Endodermal cell (in vitro differentiated cells): Measurements from ENCODE around the gene ATXN7L1. TPM values are rescaled to one million over a fixed set of nuclear protein-coding genes. Genes with fewer than 3 reads are reported as not detected.

Source experiments
- DNase-seq: peaks from one replicate; pipeline ENCODE4 v3.0.0-alpha.2; 2017
- H3K27ac ChIP-seq: 2 replicates; pipeline ENCODE4 v1.5.1; 2013; ENCODE audit warnings: mild to moderate bottlenecking, low read depth, low read length, moderate library complexity
- H3K27me3 ChIP-seq: 2 replicates; pipeline ENCODE4 v1.6.1; 2013; ENCODE audit warnings: mild to moderate bottlenecking, low read length, moderate library complexity; ENCODE audit not compliant: insufficient read depth, control insufficient read depth, poor library complexity, severe bottlenecking
- H3K36me3 ChIP-seq: 2 replicates; pipeline ENCODE4 v1.7.0; 2013; ENCODE audit warnings: mild to moderate bottlenecking, low read length, moderate library complexity; ENCODE audit not compliant: control insufficient read depth, insufficient read depth
- H3K4me1 ChIP-seq: one replicate; pipeline ENCODE4 v1.7.0; 2013; ENCODE audit warnings: low read length; ENCODE audit not compliant: control insufficient read depth, insufficient read depth
- H3K4me3 ChIP-seq: 2 replicates; pipeline ENCODE4 v1.5.1; 2013; ENCODE audit warnings: mild to moderate bottlenecking, low read length, moderate library complexity
- H3K9ac ChIP-seq: 2 replicates; pipeline ENCODE4 v1.6.1; 2013; ENCODE audit warnings: mild to moderate bottlenecking, low read length, moderate library complexity; ENCODE audit not compliant: poor library complexity, severe bottlenecking; ENCODE audit errors: extremely low read depth
- H3K9me3 ChIP-seq: 2 replicates; pipeline ENCODE4 v1.6.1; 2013; ENCODE audit warnings: mild to moderate bottlenecking, low read length, moderate library complexity; ENCODE audit not compliant: control insufficient read depth
- H3K27ac Mint-ChIP-seq: 2 replicates; pipeline ENCODE4 v1.8.0; 2020; ENCODE audit warnings: mixed read lengths
- H3K27me3 Mint-ChIP-seq: 2 replicates; pipeline ENCODE4 v1.8.0; 2021; ENCODE audit warnings: mild to moderate bottlenecking, mixed read lengths; ENCODE audit not compliant: insufficient read depth
- H3K36me3 Mint-ChIP-seq: 2 replicates; pipeline ENCODE4 v1.8.0; 2020; ENCODE audit warnings: low read depth, mixed read lengths
- H3K4me1 Mint-ChIP-seq: 2 replicates; pipeline ENCODE4 v1.8.0; 2020; ENCODE audit warnings: mixed read lengths
- H3K4me3 Mint-ChIP-seq: 2 replicates; pipeline ENCODE4 v1.8.0; 2020; ENCODE audit warnings: mild to moderate bottlenecking, moderate library complexity, mixed read lengths
- H3K9me3 Mint-ChIP-seq: 2 replicates; pipeline ENCODE4 v1.8.0; 2020; ENCODE audit warnings: mild to moderate bottlenecking, mixed read lengths
- CTCF ChIP-seq: fragments of 200-600 bp; sonication (generic); conservative IDR thresholded peaks from 2 replicates; pipeline ENCODE4 v1.5.0; 2021; ENCODE audit warnings: antibody characterized with exemption, mild to moderate bottlenecking
- WGBS, 2 experiments: methylation state at CpG; one replicate each; pipeline versions ENCODE4 v1.1.5 to v1.1.7; 2013; ENCODE audit warnings: missing lambda C conversion rate in 2 of 2, mixed read lengths in 1 of 2; ENCODE audit not compliant: insufficient coverage in 1 of 2, insufficient read length in 1 of 2; 5-methylcytosine and 5-hydroxymethylcytosine counted together
- total RNA-seq, 2 donors: library from RNA; stranded (reverse); fragmentation: NEBNext Ultra II Directional in 1 of 2; extraction: Animal tissue kit (Norgen Biotek cat#: 25700) in 1 of 2; gene quantifications; 2 replicates in 1 of 2; 3 replicates in 1 of 2; pipeline ENCODE4 v1.2.1, GENCODE V29; 2021

The ATXN7L1 gene
- total RNA-seq, 2 donors from 2014 or later = 16.9 to 30.4 TPM

GRCh38 chr7:105881439-105881838 is 5.0 kb upstream of the ATXN7L1 start:
- Histone ChIP-seq H3K4me1 (peaks cover 7% of the 10 kb centered on the region), H3K9me3 (no peaks in the 10 kb centered on the region), H3K4me3 (no peak overlapping the region), H3K36me3 (no peaks in the 10 kb centered on the region), H3K27ac (no peak overlapping the region), H3K9ac (no peak overlapping the region), H3K27me3 (no peaks in the 10 kb centered on the region)
- no peaks in the 10 kb centered on the region for H3K27me3 Mint-ChIP-seq
- peaks cover 5% of the 10 kb centered on the region for H3K9me3 Mint-ChIP-seq
- H3K27ac Mint-ChIP-seq = no peak overlapping the region
- H3K4me1 Mint-ChIP-seq = peaks cover 34% of the 10 kb centered on the region
- WGBS, 2 experiments = 98 to 100% methylated on average over 1 of the region's 1 CpG
- no peak overlapping the region for H3K4me3 Mint-ChIP-seq
- peaks cover 16% of the 10 kb centered on the region for H3K36me3 Mint-ChIP-seq
- no peak for TF ChIP-seq CTCF
- no peak for DNase-seq

- Histone ChIP-seq H3K27me3 (no peaks in the 10 kb centered on the region), H3K27ac (no peak overlapping the region), H3K4me3 (no peak overlapping the region), H3K4me1 (peaks cover 7% of the 10 kb centered on the region), H3K36me3 (no peaks in the 10 kb centered on the region), H3K9ac (no peak overlapping the region), H3K9me3 (no peaks in the 10 kb centered on the region)
- Mint-ChIP-seq H3K27me3 (no peaks in the 10 kb centered on the region), H3K27ac (no peak overlapping the region), H3K9me3 (peaks cover 5% of the 10 kb centered on the region), H3K4me3 (no peak overlapping the region), H3K4me1 (peaks cover 34% of the 10 kb centered on the region), H3K36me3 (peaks cover 16% of the 10 kb centered on the region)
- peak; percentile 38 for DNase-seq
- 87 to 100% methylated on average over 3 to 6 of the region's 6 CpGs for WGBS, 2 experiments
- no peak for TF ChIP-seq CTCF
Measured at GRCh38 chr7:105880571-105881330, 4.4 kb upstream of the ATXN7L1 start.

GRCh38 chr7:105879782-105880181 is 3.4 kb upstream of the ATXN7L1 start:
- no peak for TF ChIP-seq CTCF
- WGBS, 2 experiments = 90% methylated on average over 1 of the region's 2 CpGs; no CpG with 5 or more reads in 1 of the 2 experiments
- Histone ChIP-seq H3K27me3 (no peaks in the 10 kb centered on the region), H3K4me1 (peaks cover 11% of the 10 kb centered on the region), H3K27ac (no peak overlapping the region), H3K4me3 (peak overlapping the region; percentile 82), H3K36me3 (no peaks in the 10 kb centered on the region), H3K9ac (no peak overlapping the region), H3K9me3 (no peaks in the 10 kb centered on the region)
- H3K36me3 Mint-ChIP-seq = peaks cover 13% of the 10 kb centered on the region
- DNase-seq = no peak
- no peak overlapping the region for H3K4me3 Mint-ChIP-seq
- H3K27ac Mint-ChIP-seq = no peak overlapping the region
- H3K9me3 Mint-ChIP-seq = peaks cover 5% of the 10 kb centered on the region
- H3K4me1 Mint-ChIP-seq = peaks cover 40% of the 10 kb centered on the region
- H3K27me3 Mint-ChIP-seq = no peaks in the 10 kb centered on the region
